GM19467 (cell line): ENCODE measurements around the gene EXOC6B.
A peak's percentile ranks its signal among the peaks of the same experiment; 100 is the strongest.

ENCODE experiments used
- ATAC-seq: cut with Tn5 transposase; IDR thresholded peaks from one replicate; pipeline ENCODE4 v1.9.1; 2021; ENCODE audit warnings: mild to moderate bottlenecking, moderate library complexity; ENCODE audit not compliant: unreplicated experiment

Gene EXOC6B

DNA sequence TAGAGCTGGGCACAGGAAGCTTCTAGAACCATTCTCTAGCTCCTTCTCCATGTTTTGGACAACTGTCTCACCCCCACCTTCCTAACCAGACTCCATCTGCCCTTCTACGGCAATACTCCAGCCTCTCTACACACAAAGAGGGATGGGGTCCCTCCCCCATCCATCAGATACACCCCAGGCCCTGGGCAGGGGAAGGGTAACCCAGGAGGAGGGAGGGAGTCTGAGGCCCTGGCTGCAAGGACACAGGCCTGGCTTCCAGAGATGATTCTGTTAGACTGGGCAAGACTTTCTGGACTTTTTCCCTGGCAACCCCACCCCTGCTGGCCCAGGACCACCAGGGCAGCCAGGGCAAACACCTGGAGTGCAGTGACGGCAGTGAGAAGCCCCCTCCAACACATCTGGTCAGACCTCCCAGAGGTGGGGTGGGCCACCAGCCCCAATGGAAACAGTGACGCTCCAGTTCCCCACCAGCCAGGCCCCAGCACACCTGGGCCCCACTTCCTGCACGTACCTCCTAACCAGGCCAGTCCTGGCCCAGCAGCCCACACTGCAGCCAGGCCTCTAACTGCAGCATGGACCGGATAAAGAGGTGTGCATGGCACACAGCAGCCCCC lies 684.7 kb downstream of the EXOC6B start:
- no peak for ATAC-seq

DNA sequence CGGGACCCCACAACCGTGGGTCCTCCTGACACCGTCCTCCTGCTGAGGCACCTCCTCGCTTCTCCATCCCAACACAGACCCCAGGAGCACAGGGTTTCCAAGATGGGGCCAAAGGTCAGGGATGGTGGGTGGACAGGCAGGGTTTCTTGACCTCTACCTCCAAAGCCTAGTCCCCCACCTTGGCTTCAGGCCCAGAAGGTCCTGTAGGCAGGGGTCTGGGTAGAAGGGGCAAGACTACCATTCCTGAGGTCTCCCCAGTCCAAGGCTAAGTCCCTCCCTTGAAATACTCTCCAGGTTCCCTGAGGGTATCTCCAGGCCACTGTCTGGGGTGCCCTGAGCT lies 685.2 kb downstream of the EXOC6B start:
- no peak for ATAC-seq

DNA sequence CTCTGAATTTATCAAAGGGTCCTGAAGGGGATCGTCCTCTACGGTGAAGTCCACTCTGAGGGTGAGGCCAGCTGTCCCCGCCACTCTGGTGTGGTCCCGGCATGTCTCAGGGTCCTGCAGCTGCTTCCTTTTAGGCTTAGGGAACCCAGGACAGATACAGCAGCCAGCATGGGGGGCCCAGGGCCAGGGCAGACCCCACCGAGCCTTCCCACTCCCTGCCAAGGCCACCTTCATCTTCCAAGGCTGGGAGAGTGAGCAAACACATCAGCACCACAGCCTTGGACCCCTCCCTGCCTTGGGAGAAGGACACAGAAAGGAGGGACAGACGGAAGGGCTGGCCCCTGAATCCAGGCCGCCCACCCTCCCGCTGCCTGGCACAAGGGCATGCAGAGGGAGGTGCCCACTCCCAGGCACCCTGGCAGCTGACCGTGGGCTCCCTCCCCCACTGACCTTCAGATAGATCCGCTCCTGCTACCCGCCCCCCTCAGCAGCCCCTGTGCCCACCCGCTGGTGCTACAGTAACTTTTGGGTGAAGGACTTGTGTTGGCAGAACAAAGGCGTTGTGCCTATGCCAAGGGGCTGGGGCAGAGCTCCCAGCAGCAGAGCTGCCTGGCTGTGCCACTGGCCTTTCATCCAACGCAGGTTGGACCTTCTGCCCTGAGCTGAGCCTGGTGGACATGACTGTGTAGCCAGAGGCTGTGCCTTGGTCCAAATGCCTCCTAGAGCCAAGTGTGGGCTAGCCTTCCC lies 685.8 kb downstream of the EXOC6B start:
- no peak for ATAC-seq

DNA sequence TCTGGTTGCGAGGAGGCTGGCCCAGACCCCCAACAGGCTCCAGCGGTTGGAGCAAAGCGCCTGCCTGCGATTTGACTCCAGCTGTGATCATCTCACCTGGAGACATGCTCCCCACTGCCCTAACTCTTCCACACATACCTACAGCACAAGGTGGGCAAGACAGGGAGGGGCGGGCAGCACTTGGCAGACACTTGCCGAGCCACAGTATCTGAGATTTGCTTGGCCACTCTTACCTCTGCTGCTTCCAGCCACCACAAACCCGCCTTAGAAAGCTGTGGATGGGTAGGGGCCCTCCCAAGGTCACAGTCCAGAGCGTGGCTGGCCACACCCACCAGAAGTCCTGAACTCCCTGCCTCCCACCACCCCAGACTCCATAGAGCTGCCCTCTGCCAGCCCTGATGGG lies 686.4 kb downstream of the EXOC6B start:
- no peak for ATAC-seq

DNA sequence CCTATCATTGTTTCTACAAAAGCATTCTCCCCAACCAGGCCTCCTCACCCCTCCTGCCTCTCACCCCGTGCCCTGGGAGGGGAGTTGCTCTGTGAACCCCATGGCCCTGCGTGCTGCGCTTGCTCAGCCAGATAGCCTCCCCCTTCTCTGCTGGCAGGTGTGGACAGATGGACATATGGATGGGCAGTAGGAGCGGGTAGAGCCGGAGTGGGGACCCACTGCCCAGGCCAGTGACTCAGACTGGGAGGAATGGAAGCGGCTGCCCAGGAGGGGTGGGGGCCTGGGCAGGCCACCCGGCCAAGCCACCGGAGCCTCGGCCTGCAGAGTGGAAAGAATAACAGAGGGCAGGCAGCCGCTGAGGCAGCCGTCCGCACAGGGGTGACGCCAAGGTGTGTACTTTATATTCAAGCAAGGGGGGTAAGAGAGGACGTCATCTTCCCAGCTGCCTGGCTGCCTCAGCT lies 686.9 kb downstream of the EXOC6B start:
- ATAC-seq = no peak

DNA sequence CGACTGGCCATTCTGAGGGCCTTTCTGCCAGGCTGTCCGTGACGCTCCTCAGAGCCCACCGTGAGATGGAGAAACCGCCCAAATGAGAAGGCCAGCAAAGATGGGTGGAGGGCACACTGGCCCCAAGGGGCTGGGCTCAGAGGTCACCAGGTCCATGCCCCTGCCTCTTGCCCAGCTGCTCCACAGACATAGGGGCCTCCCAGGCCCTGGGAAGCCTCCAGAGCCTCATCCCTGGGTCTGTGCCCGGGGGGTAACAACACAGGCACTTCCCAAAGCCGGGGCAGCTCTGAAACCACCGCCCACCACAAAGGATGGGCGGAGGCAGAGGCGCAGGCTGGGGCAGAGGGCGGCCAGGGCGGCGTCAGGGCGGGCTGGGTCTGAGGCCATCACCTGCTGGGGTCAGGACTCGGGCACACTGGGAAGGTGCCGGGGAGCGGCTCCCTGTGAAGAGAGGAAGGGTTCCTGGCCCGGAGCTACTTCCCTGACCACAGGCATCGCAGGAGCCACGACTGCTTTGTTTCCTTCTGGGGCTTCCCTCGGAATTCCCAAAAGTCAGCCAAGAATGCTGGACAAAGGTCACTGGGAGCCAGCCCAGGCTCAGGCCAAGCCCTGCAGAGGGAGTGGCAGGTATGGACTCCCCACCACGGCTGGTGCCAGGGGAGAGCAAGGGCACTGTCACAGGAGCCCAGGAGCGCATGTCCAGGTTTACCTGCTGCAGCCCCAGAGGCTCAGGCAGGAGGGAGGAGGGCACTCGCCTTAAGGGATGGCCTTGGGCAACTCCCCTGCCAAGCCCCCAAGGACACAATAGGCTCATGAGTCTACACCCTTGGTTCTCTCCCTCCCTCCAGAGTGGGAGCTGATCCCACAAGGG lies 687.6 kb downstream of the EXOC6B start:
- ATAC-seq = no peak

DNA sequence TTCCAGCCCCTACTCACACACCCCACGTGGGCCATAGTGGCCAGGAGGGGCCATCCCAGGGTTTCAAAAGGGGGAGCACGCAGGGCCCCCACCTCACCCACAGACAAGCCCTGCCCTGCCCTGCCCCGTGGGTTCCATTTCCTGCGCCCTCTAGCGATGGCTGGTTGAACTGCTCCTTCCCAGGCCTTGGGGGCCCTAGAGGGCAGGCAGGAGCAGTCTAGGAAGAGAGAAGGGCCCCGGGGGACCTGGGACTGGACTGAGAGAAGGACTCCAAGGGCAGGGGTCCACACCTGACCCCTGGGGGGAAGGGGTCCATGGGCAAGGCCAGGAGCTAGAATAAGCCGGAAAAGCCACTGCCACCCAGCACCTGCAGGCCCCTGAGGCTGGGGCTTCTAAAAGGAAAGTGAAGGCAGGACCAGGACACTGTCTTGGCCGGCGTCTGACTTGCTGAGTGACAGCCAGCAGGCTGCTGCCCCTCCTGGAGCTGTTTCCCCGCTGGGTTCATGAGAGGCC lies 688.3 kb downstream of the EXOC6B start:
- ATAC-seq = peak; percentile 72

DNA sequence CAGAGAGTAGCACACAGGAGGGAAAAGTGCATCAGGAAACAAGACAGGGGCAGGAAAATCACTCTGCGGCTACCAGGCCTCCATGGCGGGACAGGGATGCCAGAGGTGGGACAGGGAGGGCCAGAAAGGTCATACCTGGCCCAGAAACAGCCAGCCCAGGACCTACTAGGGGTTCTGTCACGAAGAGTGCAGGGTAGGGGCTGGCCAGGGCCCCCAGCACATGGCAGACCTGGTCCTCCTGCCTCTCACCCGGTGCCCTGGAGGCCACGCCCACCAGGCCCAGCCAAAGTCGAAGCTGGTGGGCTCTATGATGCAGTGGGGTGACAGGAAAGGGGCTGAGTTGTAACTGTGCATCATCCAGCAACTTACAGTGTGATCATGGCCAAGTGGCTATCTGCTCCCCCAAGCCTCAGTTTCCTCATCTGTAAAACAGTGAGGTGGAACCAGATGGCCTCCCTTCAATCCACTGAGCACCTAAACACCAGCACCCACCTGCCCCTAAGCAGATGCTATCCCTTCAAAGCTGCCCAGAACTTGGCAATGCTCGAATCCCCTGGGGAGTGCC lies 688.8 kb downstream of the EXOC6B start:
- peak; percentile 12 for ATAC-seq

DNA sequence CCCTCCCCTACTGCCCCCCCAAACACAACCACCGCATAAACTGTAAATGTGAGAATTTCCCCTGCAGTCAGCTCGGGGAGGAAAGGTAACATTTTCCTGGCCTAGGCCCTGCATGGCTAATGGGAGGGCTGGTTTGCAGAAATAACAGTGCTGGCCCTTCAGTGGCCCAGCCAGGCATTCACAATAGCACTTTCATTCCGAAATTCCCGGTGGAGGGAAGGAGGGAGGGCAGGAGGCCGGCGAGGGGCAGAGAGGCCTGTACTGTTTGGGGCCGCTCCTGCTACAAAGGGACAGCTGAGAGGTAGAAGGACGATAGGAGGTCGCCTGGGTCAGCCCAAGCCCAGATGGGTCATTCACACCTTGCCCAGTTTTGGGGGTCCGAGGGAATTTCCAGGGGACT lies 689.5 kb downstream of the EXOC6B start:
- ATAC-seq = no peak

DNA sequence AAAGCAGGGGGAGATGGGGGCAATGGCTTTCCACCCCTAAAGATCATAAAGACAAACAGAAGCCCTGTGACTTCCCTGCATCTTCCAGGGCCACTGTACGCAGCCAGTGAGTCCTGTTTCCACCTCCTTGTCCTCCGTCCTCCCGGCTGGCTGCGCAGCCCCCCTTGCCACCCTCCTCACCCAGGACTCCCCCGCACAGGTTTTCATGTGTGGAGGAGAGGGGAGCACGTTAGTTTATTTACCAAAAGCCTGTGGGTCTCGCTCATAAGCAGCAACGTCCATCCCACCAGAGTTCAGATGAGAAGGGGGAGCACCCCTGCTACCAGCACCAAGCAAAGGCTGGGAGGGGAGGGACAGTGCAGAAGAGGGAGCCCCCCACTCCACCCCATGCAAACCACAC lies 689.9 kb downstream of the EXOC6B start:
- ATAC-seq = no peak

DNA sequence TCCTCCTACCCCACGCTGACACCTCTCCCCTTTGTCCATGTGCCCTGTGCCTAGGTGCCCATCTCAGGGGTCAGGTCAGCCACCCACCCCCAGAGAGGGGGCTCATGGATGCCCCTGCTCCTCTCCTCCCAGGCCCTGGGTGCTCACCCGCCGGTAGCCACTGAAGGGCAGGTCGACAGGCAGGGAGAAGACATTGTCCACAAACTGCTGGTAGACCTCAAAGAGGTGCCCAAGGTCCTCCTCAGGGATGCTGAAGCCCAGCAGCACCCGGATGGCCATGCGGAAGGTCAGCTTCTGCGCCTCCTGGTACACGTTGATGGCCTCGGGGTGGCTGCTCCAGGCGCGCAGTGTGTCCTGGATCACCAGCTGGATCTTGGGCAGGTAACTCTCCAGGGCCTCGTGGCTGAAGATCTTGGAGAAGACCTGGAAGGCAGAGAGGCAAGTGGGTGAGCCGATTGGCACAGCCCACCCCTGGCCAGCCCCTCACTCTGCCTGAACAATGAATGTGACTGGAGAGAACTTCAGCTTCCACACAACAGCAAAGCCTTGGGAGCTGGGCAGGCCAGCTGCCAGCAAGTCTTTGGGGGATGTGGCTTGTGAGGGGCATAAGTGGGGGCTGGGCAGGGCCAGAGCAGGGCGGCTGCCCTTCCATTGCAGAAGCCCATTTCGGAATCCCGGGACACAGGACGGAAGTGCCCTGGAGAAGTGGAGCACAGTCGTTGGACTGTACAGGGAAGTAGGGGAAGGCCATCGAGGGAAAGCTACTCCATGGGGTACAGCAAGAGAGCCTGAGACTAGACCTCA lies 690.6 kb downstream of the EXOC6B start:
- no peak for ATAC-seq

DNA sequence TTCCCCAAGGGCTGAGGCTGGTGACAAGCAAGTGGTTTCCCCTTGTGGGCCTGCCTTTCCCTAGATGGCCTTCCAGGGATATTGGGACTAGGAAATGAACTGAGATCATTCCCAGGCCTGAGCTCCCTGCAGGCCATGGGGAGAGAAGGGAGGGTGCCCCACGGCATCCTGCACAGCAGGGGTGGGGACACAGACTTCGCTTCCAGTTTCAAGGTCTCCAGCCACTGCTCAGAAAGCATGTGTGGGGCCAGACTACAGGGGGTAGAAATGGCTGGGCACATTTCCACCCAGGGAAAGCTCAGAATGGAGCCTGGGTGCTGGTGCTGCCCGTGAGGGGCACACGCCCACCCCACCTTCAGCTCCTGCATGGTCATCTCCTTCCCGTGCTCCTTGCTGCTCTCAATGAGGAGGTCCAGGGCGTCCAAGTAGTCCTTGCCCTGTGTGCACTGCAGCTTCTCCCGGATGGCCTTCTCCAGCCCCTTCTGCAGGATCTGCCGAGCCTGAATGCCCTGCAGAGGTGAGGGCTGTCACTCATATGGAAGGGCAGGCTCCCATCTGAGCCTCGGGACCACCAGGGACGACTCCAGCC lies 691.3 kb downstream of the EXOC6B start:
- no peak for ATAC-seq

DNA sequence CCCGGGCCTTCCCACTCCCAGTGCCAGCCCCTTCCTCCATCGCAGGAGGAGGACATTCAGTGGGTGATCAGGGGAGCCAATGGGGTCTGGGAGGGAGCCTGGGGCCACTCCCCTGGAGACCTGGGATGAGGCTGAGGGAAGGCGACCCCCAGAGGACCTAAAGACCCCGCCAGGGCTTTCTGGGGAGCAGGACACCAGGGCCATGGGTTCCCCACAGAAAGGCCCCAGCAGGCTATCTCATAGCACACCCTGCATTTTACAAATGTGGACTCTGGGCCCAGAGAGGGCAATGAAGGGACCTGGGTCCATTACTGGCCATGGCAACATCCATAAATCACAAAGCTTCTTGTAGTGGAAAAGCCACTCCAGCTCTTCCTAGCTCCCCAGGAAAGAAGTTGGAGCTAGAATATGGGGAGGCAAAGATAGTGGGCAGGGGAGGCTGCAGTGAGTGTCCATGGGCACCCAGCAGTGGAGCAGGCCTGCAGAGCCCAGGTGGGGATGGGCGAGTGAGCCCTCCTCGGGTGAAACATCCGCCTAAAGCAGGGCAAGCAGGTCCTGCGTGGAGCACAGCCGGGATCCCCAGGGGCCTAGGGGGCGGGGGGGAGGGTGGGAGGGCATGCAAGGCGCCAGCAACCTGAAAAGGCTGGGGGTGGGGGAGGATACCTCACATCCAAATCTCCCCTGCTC lies 692.0 kb downstream of the EXOC6B start:
- no peak for ATAC-seq

DNA sequence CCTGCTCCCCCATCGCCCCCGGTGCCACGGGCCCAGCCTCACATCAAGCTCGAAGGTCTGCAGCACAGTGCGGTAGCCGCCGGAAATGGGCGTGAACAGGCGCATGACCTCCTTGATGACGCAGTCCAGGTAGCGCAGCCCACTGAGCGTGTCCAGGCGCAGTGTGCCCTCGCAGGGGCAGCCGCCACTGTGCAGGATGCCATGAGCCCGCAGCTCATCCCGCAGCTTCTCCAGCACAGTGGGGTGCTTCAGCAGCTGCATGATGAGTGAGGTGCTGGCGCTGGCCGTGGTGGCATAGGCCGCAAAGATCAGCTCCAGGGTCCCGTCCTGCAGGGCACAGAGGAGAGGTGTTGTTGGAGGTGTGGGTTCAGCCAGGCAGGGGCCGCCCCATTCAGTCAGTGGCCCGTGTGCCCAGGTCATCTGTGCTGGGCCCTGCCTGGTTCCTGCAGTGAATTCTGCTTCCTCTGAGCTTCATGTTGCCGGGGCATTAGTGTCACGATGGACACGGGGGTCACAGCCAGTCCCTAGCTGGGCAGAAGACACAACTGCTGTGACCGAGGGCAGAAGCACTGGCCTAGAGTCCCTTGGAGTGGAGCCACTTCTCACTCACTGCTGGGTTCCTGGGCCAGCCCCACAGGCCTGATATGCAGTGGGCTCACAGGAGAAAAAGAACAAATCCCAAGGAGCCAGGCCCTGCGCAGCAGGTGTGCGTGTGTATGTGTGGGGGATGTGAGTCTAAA lies 692.7 kb downstream of the EXOC6B start:
- ATAC-seq = no peak

DNA sequence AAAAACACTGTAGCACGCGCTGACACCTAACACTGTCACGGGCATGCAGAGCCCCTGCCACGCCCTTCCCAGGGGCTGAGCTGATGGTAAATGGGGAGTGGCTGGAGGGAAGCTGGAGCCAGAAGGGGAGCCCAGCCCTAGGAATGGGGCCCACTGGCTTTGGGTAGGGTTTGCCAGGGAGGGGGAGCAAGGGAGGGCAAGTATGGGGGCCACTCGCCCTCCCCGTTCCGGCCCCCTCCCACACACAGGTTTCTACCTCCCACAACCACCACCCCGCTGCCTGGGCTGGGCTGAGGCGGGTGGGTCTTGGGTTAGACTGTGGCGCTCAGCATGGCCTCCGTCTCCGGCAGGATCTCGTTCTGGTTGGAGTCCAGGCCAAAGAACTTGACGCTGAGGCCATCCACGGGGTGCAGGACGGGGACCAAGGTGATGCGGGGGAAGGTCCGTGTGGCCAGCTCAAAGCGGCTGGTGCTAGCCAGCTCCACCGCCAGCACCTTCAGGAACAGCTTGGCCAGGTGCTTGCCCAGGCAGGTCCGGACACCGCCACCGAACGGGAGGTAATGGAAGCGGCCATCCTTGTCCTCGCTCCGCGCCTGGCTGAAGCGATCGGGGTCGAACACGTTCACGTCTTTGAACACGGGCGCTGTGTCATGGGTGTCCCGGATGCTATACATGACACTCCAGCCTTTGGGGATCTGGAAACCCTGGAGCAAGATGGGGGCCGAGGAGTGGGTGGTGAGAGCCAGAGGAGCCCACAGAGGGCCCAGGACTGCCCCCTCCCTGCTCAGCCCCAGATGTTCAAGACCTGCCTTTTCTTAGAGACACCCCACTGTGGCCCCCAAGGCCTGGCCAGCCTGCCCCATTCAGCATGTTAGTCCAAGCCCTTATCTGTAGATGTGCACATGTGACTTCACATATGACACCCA lies 693.7 kb downstream of the EXOC6B start:
- no peak for ATAC-seq

DNA sequence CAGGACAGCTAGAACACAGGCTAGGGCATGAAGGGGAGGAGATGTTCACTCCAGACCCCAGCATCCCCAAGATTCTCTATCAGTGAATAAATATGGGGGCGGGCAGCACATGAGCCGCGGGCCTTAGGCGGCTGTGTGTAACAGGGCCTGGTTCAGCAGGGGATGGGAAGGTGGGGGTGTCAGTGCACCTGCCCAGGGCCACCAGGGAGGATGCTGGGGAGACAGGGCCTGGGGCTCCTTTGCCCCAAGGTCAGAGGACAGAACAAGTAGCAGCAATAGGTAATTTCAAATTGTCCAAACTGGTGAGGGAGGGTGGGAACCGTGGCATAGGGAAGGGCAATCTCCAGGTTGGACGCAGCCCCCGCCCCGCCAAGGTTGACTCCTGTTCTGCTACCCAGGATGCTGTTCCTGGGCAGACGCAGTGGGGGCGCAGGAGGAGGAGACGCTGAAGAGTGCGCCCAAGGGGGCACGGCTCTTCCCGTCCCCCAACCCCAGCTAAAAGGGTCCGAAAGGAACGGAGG lies 694.4 kb downstream of the EXOC6B start:
- no peak for ATAC-seq

DNA sequence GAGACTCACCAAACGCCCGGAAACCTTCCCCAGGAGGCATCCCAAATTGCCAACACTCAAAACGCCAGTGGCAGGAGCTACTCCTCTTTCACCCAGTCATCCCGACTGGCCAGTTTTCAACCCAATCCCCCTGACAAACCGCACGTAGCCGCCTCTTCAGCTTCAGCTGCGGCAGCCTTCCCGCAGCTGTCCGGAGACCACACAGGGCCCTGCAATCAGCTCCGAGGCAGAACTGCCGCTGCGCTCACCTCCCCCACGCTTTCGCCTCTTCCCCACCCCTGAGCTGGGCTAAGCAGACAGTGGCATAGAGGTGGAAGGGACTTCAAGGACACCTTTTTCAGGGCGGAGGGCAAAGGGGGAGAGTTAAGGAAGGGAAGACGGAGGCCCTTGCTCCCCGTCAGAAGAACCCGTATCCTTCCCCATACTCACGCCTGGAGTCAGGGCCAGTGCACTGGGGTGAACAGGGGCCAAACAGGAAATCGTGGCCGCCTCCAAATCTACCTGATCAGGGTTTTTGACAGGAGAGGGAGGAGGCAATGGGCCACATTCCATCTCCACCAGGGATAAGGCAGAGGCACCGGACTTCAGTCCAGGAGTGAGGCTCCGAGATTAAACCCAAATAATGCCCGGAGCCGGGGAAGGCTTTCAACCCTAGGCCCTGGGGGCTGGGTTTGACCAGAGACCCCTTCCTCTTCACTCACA lies 695.0 kb downstream of the EXOC6B start:
- ATAC-seq = no peak
